ENCODE results near the gene SLC39A9.

GRCh38 chr14:69353168-69353567 lies 45.3 kb upstream of the SLC39A9 start:
- TF ChIP-seq CTCF (conservative IDR thresholded peaks at IDR 0.05; ENCODE audit: low read depth, low read length) (no peak), EZH2phosphoT487 (IDR thresholded peaks at IDR 0.05; ENCODE audit: borderline replicate concordance, low read length) (no peak), EZH2 (IDR thresholded peaks at IDR 0.05; ENCODE audit: low read length, unreplicated experiment) (no peak)
